Retina (tissue), 1 donor: ENCODE data around the gene SFXN5.
A peak's percentile ranks its signal among the peaks of the same experiment; 100 is the strongest.
"Not testable (repeated sequence)": the region's sequence is repeated elsewhere in the genome, so short reads cannot be mapped to it uniquely, and the experiment has no call there.

ENCODE experiments used
- DNase-seq: peaks from one replicate; pipeline ENCODE4 v3.0.0-alpha.2; 2016

SFXN5 gene

DNA sequence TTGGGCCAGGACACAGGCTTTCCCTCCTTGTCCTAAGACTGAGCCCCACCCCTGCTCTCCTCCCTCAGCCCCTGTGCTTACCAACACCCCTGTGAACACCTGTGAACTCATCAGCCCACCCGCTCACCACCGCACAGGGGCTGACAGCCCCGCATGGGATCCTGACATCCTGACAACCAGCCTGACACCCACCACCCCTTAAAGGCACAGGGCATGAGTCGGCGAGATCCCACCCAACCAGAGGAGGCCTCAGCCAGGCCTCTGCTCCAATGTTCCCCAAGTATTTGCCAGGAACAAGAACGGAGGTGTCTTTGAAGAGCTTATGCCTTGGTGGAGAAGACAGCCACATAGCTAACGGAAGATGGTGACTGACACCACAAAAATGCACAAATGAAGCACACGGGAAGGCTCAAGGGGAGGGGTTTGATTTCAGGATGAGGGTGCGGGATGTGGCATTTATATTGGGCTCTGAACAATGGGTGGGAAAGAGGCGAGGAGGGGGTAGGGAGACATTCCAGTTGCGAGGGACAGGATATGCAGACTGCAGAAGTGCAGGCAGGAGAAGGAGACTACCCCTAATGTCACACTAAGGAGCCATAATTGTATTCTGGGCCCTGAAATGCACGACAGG lies 30.2 kb upstream of the SFXN5 start:
- no peak for DNase-seq

DNA sequence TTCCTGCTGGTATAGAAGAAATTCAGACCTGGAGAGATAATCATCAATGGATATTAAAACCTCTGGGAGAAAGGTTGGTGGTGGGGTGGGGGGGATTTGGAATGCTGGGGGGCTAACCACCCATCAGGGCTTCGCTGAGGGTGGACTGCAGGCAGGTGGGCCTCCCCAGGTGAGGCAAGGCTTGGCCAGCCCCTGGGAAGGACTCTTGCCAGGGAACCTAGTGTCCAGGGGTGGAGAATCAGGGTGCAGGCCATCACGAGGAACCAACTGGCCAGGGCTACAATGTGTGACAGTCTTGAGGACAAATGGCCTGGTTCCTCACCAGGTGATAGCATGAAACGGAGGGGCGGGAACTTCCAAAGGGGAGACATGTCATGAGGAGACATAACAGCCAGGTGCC lies 29.4 kb upstream of the SFXN5 start:
- DNase-seq = no peak

DNA sequence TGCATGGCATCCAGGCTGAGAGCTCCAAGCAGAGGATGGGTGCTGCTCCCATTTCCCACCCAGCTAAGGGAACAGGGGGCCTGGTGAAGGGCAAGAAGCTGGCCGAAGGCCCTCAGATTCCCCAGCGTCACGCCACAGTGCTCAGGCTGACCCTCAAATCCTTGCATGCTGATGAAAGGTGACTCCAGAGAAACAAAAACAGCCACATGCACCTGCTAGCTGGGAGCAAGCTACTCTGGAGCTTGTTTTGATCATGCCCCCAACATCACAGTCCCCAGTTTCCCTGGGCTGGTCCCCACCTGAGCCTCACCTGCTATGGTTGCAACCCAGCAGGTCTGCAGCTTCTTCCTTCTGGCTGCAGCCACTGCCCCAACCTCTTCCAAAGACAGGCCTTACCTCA lies 28.0 kb upstream of the SFXN5 start:
- no peak for DNase-seq

DNA sequence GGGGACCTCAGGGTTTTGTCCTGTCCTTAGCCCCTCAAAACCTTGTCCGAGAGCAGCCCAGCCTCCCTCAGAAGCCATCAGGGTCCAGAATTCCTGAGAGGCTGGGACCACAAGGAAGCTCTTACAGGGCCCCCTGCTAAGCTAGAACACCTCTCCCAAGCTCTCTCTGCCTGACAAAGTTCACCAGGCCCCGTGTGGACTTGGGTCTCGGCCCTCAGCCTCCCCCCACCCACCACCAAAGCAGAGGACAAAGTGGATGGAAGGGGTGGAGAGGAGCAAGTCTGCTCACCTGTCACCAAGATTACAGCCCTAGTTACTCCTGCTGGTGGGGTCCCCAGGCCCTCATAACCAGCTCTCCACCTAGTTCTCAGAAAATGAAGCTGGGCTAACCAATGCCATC lies 24.4 kb upstream of the SFXN5 start:
- no peak for DNase-seq

DNA sequence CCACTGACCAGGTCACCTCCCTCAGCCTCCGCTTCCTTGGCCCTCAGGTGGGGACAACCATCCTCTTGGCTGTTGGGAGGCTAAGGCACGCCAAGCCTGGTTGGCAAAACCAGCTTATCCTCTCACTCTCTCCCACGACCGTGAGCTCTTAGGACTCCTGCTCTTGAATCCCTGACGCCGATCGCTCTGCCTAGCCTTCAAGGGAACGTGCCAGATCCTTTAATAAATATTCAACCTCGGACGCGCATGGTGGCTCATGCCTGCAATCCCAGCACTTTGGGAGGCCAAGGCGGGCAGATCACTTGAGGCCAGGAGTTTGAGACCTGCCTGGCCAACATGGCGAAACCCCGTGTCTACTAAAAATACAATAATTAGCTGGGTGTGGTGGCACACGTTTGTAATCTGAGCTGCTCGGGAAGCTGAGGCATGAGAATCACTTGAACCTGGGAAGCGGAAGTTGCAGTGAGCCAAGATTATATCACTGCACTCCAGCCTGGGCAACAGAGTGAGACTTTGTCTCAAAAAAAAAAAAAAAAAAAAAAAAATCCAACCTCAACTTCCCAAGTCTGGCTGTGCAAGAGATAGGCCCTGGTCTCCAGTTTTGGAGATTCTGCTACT lies 22.2 kb upstream of the SFXN5 start:
- DNase-seq = not testable (repeated sequence)

DNA sequence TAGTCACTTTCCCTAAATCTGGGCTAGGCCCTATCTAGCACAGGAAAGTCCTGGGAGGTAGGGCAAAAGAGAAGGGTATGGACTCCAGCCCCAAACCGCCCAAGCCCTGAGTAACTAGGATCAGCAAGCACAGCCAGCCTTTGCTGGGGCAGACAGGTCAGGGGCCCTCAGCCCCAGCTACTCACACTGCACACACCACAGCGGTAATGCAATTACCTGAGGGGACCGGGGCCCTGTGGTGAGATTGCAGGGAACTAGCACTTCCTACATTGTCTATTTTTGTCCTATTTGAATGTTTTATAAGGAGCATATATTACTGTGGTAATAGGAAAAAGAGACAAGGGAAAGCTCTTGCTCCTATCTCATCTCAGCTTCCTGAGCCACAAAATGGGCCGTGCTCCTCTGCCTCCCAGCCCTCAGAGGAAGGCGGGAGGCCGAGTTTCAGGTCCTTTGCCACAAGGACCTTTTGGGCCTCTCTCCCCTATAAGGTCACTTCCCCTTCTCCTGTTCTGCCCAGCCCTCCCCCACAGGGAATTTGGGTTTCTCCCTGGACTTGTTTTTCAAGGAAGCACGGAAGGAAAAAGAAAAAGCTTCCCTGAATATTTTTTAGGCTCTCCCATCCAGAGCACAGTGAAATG lies 20.8 kb upstream of the SFXN5 start:
- DNase-seq = no peak

DNA sequence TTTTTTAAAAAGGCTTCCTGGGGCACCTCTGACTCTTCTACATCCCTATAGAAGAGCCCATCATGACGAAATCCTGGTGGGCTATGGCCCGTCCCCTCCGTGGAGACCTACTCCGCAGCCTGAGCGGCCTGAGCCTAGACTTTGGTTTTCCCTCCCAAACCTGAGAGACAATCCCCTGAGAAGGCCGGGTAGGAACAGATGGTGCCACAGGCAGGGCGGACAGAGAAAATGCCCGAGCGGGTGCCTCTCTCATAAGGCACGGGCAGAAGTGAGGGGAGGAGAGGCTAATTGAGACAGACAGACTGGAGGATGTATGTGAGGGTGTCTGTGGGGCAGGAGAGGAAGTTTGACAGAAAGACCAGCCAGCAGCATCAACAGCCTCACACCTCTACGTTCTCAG lies 20.2 kb upstream of the SFXN5 start:
- no peak for DNase-seq

DNA sequence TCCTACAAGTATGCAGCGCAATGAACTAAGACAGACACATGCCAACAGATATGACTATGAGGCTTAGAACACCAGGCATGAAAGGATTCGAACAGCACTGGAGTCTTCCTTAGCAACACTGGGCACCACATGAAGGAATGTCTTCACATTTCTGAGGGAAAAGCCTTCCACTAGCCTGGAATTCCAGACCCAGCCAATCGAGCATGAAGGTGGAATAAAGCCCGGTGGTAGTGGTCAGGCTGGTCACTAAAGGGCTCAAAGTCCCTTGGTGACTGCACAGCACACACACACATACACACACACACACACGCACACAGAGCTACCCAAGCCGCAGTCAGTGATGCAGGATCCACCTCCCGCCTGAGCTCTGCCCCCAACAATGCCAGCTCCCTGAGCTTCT lies 19.7 kb upstream of the SFXN5 start:
- DNase-seq = no peak

DNA sequence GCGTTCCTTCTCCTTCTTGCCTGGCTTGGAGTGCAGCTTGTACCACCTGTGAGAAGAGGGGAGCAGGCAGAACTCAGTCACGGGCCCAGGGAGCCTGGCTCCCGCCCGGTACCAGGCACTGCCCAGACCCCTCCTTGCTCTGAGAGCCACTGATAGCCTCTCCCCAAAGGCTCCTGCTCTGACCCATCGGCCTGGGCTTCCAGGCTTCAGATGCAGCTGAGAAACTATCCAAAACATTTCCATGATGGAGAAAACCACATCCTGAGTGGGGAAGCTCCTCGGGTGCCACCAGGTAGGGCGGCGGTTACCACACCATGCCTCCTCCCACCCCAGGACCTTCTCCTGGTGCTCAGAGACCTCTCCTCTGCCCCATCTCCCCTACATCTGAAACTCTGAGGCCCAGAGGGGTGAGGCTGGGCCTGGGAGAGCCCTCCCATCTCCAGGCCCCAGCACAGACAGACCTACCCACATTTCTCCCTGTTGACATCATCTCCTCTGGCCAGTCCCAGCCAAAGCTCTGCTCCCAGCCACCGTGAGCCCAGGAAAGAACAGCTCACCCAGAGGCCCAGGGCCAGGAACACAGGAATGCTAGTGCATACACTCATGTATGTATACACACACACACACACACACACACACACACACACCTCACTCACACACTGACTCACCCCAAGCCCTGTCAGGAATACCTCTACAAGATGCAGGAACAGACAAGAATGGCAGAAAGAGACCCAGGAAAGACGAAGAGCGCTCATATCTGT lies 17.9 kb upstream of the SFXN5 start:
- no peak for DNase-seq

DNA sequence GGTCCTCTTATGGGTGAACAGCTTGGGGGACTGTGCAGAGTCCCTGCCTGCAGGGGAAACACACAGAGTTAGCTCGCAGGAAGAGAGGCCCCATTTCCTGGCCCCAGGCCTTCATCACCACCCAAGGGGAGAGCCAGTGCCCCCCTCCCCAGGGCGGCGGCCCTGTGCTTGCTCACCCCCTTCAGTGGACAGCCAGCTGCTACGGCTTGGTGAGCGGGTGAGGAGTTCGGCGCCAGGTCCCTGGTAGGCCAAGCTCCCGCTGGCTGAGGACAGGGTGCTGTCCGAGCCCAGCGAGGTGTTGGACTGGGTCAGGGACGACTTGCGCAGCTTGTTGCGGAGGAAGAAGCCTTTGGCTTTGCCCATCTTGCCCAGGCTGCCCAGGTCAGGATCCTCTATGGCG lies 17.2 kb upstream of the SFXN5 start:
- no peak for DNase-seq

DNA sequence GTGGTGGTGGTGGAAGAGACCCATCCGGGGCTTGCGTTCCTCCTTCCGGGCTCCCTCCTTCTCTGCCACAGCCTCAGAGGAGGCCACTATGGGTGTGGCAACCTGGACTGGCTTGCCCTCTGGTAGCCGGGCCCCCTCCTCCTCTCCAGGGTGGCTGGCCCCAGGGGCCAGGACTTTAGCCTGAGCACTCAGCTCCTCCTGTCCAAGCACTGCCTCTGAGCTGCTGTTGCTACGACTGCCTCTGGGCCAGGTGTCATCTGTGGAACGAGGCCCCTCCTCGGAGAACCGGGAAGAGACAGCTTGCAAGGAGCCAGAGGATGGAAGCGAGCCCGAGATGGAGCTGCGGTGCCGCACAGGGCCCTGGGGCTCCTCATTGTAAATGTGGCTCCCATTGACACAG lies 16.7 kb upstream of the SFXN5 start:
- no peak for DNase-seq

DNA sequence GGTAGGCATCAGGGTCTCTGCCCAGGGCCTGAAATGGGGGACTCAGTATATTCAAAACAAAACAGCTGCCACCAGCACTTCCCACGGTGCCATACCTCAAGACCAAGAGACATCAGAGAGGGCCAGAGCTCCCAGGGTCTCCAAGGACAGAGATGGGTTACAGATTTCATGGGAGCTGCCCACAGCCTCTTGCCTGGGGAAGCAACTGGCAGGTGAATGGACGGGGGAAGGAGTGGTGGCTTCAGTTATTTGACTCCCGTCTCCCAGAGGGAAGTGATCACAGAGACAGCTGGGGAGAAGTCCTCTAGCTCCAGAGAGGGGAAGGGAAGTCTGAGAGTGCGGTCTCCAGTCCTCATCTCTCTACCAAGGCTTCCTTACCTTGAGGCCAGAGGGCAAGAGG lies 15.8 kb upstream of the SFXN5 start:
- DNase-seq = no peak

DNA sequence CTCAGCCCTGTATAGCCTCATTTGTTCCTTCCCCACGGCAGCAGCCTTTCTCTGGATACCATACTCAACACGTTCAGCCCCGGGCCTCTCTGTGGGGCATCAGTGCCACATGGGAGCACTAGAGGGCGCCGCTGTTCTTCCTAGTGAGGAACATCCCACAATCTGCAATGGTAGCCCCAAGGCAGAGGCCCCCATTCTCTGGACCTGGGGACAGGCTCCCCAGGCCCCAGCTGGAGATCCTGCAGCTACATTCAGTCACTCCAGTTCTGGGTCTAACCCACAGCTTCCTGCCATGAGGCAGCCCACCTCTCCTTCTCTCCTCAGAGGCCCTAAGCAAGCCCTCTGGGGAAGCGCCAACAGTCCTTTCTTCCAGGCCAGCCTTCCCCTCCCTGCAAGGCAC lies 14.2 kb upstream of the SFXN5 start:
- peak; percentile 81 for DNase-seq

DNA sequence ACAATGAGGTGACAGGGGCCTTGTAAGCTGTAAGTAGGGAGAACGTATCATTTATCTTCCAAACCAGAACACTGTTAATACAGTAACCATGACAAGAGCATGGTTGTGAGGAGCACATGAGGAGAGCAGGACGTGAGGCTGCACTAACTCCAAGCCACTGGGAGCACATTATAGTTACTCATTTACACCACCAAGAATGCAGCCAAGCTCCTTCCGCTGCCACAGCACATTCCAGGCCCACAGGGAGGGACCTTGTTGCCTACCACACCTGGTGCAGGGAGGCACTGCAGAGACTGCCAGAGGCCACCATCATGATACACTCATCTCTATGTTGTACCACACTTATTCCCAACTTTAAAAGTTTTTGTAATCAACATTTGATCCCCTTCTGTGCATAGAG lies 13.5 kb upstream of the SFXN5 start:
- no peak for DNase-seq

DNA sequence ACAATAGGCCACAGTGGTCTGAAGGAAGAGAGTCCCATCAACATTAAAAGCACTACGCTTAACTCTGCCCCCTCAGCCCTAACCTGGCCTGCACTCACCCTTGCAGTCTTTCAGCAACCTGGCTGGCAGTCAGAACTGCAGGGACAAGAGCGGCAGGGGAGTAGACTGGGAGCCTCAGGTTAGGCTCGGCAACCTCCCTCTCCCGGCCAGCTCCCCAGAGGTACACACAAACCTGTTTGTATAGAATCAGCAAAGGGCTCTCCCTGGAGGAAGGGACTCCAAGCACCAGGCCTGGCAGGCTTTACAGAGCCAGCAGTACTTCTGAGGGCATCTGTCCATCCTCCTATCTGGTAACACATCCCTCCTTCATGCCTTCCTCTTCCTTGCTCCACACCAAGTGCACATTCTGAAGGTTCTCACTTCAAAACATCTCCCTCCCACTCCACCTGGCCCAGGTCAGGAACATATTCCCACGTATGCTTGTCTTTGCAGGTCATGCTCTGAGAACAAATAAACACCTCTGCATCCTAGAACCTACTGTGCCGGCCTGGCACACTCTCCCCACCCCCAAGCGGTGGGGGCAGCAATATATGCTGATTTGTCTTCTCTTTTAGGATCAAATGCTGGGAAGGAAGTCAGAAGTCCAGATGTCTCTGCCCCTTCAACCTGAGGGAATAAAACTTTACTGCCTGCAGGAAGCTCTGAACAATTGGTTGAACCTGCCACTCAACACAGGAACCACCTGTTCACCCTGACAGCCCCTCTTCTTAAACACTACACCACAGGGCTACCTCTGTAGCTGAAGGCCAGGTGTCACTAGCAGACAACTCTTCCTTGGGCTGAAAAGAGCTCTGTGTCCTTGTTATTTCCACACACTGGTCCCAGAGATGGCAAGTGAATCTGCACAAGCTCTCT lies 12.6 kb upstream of the SFXN5 start:
- DNase-seq = no peak

DNA sequence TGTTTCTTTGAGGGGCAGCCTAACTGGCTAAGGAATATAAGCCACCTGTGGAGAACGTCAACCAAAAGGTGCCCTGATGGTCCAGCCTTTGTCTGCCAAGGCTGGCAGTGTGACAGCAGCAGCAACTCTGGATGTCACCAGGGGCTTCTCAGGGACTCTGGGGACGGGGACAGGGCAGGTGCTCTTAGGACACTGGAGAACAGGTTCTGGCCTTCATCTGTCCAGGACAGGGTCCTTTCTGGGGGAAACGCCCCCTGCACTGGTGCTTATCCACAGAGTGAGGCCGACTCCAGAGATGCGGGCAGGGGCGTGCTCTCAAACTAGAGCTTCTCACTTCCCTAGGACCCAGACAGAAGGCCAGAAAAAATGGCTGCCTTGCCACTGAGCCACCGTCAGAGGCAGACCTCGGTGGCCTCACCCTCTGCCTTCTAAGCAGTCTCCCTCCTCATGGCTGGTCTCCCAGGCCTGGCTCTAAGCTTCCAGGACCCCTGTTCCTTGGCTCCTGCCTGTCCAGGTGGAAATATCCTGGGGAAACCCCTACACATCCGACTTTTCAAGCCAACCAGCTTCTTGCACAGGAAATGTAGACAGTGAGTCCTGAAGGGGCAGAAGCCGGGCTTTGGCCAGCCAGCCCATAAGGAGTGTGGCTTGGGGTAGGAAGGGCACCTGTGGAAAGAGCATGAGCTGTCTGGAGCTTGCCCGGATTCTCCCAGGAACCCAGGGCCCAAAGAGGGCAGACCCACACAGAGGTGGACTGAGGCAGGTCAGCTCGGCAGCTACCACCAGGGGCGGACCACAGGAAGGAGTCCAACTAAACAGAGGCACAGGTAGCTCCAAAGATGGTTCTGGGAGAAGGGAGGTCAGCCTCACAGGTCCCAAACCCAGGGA lies 11.3 kb upstream of the SFXN5 start:
- no peak for DNase-seq

DNA sequence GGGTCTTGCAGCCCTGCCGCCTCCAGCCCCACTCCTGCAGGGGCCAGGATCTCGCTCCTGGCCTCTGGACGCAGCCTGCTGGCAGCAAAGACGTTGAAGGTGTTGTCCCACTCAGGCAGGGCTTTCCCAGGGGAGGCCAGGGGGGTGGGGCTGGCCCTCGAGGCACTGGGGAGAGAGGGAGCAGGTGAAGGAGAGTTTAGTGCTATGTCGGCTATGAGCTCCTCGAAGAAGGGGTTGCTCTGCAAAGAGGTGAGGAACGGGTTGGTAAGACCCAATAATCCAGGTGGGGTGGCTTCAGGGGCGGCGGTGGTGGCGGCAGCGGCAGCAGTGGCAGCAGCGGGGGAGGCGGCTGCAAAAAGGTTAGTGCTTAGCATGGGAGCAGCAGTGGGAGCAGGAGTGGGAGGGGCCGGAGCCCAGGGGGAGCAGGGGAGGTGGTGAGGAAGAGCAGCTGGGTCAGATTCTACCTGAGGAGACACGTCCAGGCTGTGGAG lies 9.7 kb upstream of the SFXN5 start:
- no peak for DNase-seq

DNA sequence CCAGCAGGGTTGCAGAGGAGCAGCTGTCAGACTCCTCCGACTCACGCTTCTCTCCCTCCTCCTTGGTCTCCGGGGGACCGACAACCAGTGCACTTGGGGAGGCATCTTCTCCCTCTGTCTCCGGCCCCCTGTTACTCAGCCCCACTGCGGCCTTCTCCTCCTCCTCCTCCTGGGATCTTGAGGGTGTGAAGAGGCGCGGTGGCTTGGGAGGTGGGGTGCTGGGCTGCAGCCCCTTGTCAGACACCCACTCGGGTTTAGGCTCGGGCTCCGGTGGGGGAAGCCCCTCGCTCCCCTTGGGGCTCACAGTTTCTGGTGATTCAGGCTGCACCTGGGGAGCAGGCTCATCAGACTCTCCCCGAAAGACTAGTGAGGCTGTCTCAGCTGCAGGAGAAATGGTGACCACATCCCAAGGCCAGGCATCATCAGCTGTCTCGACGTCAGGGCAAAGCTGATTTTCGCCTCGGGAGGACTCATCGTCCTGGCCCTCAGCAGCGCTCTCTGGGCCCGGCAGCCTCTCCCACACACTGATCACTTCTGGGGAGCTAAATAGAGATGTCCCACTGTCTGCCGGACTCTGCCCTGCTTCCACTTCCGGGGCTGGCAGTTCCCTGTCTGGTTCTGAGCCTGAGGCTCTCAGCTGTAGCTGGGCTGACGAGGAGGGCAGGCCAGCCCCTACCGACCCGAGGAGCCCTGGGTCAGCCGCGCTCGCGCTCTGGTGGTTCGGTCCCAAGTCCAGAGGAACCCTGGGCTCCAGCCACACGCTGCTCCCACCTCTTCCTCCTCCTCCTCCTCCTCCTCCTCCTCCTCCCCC lies 9.0 kb upstream of the SFXN5 start:
- peak; percentile 46 for DNase-seq

DNA sequence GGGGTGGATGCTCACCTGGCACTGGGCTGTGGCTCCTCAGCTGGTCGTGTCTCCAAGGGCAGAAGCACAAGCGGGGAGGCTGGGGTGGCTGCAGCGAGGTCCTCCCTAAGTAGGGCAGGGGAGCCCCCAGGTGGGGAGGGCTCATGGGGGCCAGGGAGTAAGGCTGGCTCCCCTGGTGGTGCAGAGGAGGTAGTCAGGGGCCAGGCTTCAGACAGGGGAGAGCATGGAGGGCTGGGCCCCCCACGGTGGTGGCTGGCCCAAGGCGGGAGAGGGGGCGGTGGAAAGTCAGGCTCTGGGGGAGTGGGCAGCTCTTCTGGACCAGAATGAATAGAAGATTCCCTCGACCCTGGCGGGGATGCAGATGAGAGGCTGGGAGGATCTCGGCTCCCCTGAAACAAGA lies 8.1 kb upstream of the SFXN5 start:
- no peak for DNase-seq
